Skeletal muscle tissue (tissue), 5 donors: ENCODE data around the gene ELANE. TPM values are rescaled to one million over a fixed set of nuclear protein-coding genes. Genes with fewer than 3 reads are reported as not detected.

Source experiments
- H3K27ac ChIP-seq: one replicate; pipeline ENCODE4 v1.7.0; 2013; ENCODE audit warnings: mild to moderate bottlenecking, low read depth, low read length, inconsistent platforms
- H3K27me3 ChIP-seq, 3 donors: one replicate each; pipeline ENCODE4 v1.7.0; 2013; ENCODE audit warnings: low read length in 3 of 3; ENCODE audit not compliant: control insufficient read depth in 3 of 3, insufficient read depth in 3 of 3
- H3K36me3 ChIP-seq, 3 donors: one replicate each; pipeline ENCODE4 v1.7.0; 2013; ENCODE audit warnings: low read length in 3 of 3; ENCODE audit not compliant: control insufficient read depth in 3 of 3, insufficient read depth in 3 of 3
- H3K4me1 ChIP-seq, 3 donors: one replicate each; pipeline ENCODE4 v1.7.0; 2013; ENCODE audit warnings: low read length in 3 of 3, mild to moderate bottlenecking in 3 of 3; ENCODE audit not compliant: control insufficient read depth in 3 of 3, insufficient read depth in 3 of 3
- H3K4me3 ChIP-seq, 3 donors: one replicate each; pipeline ENCODE4 v1.7.0; 2013; ENCODE audit warnings: low read length in 3 of 3
- H3K9ac ChIP-seq, 3 donors: one replicate each; pipeline ENCODE4 v1.7.0; 2013; ENCODE audit warnings: low read length in 3 of 3, mild to moderate bottlenecking in 3 of 3, moderate library complexity in 2 of 3, low read depth in 1 of 3
- H3K9me3 ChIP-seq, 3 donors: one replicate each; pipeline ENCODE4 v1.7.0; 2013; ENCODE audit warnings: low read length in 3 of 3; ENCODE audit not compliant: control insufficient read depth in 3 of 3
- small RNA-seq: library from RNA; depleted of rRNA; stranded (forward); fragments of <200 nt; gene quantifications from one replicate; pipeline ENCODE3, GENCODE V24; 2014
- total RNA-seq: library from RNA; depleted of rRNA; stranded (reverse); fragments of >200 nt; gene quantifications from one replicate; pipeline ENCODE4 v1.2.3, GENCODE V29; 2014
- donor health status: Osteomylitis.

Gene ELANE
- total RNA-seq, 1 donor from 2014 or later: 0.52 TPM

DNA sequence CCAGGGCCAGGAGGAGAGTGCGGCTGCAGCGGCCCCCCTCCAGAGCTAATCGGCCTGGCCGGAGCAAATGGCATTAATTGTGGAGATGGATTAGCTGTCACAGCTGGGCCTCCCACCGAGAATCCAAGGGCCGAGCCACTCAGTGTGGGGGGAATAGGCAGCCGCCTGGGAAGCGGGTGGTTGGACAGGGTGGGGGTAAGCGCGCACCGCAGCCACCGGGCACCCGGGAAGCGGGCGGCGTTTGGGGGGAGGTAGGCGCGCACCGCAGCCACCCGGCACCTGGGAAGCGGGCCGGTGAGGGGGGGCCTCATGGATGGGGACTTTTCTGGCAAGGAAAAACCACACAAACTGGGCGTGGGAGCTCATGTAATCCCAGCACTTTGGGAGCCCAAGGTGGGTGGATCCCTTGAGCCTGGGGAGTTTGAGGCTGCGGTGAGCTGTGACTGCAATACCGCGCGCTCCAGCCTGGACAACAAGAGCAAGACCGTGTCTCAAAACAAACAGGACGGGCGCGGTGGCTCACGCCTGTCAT is 51.2 kb downstream of the ELANE start:
- H3K27me3 ChIP-seq: no peaks in the 10 kb centered on the region

DNA sequence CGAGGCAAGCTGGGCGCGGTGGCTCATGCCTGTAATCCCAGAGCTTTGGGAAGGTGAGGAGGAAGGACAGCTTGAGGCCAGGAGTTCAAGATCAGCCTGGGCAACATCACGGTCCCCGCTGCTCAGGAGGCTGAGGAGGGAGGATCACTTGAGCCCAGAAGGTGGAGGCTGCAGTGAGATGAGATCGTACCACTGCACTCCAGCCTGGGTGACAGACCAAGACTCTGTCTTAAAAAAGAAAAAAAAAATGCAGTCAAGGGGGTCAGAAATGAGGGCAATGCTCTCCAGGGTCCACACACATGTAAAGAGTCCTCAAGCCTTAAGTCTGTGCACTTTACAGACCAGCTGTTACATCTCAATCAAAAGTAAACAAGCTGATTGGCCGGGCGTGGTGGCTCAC is 52.4 kb downstream of the ELANE start:
- Histone ChIP-seq H3K36me3 (peaks cover 0 to 3% (median 0%) of the 10 kb centered on the region in 3 donors), H3K27ac (no peak overlapping the region), H3K9ac (no peak overlapping the region), H3K27me3 (no peaks in the 10 kb centered on the region), H3K4me3 (no peak overlapping the region), H3K9me3 (no peaks in the 10 kb centered on the region), H3K4me1 (no peaks in the 10 kb centered on the region)

More for the DNA sequence above, 51.2 kb downstream of the ELANE start:
- Histone ChIP-seq H3K27ac (no peak overlapping the region), H3K9ac (no peak overlapping the region), H3K36me3 (peaks cover 0 to 7% (median 4%) of the 10 kb centered on the region in 3 donors), H3K4me3 (no peak overlapping the region), H3K9me3 (no peaks in the 10 kb centered on the region), H3K4me1 (no peaks in the 10 kb centered on the region)

Small RNA genes lying within 50 kb of the gene (small RNA-seq; reads per million reads assigned to genes)
- not detected for gene MIR3187
- 0.07 reads per million for gene RNU6-9

Other genes with a start within 250 kb of the ELANE start
- gene POLRMT, start 218.8 kb upstream of the ELANE start, total RNA-seq: 17.7 TPM
- gene FGF22, start 212.4 kb upstream of the ELANE start, total RNA-seq: not detected
- 12.0 TPM for gene RNF126, start 189.1 kb upstream of the ELANE start, total RNA-seq
- gene FSTL3, start 175.9 kb upstream of the ELANE start, total RNA-seq: 7.3 TPM
- not detected for gene PRSS57, start 156.9 kb upstream of the ELANE start, total RNA-seq
- gene PALM, start 143.4 kb upstream of the ELANE start, total RNA-seq: 13.0 TPM
- not detected for gene MISP, start 101.2 kb upstream of the ELANE start, total RNA-seq
- gene PTBP1, start 54.9 kb upstream of the ELANE start, total RNA-seq: 50.1 TPM
- 0.52 TPM for gene PLPPR3, start 30.3 kb upstream of the ELANE start, total RNA-seq
- 2.6 TPM for gene AZU1, start 24.5 kb upstream of the ELANE start, total RNA-seq
- 4.7 TPM for gene PRTN3, start 11.3 kb upstream of the ELANE start, total RNA-seq
- 33.4 TPM for gene CFD, start 7.4 kb downstream of the ELANE start, total RNA-seq
- gene MED16, start 40.9 kb downstream of the ELANE start, total RNA-seq: 18.3 TPM
- gene RNU6-9, start 41.2 kb downstream of the ELANE start, total RNA-seq: not detected
- 30.8 TPM for gene R3HDM4, start 60.9 kb downstream of the ELANE start, total RNA-seq
- gene KISS1R, start 65.0 kb downstream of the ELANE start, total RNA-seq: not detected
- 2.6 TPM for gene ARID3A, start 73.7 kb downstream of the ELANE start, total RNA-seq
- gene WDR18, start 132.0 kb downstream of the ELANE start, total RNA-seq: 35.5 TPM
- gene GRIN3B, start 148.1 kb downstream of the ELANE start, total RNA-seq: not detected
- gene TMEM259, start 168.8 kb downstream of the ELANE start, total RNA-seq: 25.6 TPM
- gene RNU6-2, start 169.2 kb downstream of the ELANE start, total RNA-seq: not detected
- 40.2 TPM for gene CNN2, start 174.3 kb downstream of the ELANE start, total RNA-seq
- gene ABCA7, start 187.8 kb downstream of the ELANE start, total RNA-seq: 6.8 TPM
- gene ARHGAP45, start 214.9 kb downstream of the ELANE start, total RNA-seq: 8.9 TPM
- gene POLR2E, start 243.1 kb downstream of the ELANE start, total RNA-seq: 39.1 TPM